CD4-positive, alpha-beta memory T cell (primary cell): ENCODE measurements around the gene ARHGAP40. TPM values are rescaled to one million over a fixed set of nuclear protein-coding genes. Genes with fewer than 3 reads are reported as not detected.

Source experiments
- CTCF ChIA-PET: fragments of 350-600 bp; sonication (Branson Sonifier 250); formaldehyde crosslinking; loops from one replicate; lab custom pipeline; 2021; ENCODE audit warnings: inconsistent platforms; ENCODE audit not compliant: partially characterized antibody; lab: Charles Lee
- POLR2A ChIA-PET: fragments of 350-600 bp; sonication (Branson Sonifier 250); formaldehyde crosslinking; loops from one replicate; lab custom pipeline; 2021; ENCODE audit not compliant: partially characterized antibody; lab: Charles Lee
- DNase-seq, 5 donors: peaks; one replicate each; pipeline versions ENCODE4 v3.0.0 to v3.0.0-alpha.2; 2020 to 2022; ENCODE audit warnings: mixed read lengths in 1 of 5
- H3K27ac ChIP-seq: one replicate; pipeline ENCODE4 v1.7.0; 2013; ENCODE audit warnings: low read depth, low read length
- H3K27me3 ChIP-seq: 2 replicates; pipeline ENCODE4 v1.7.0; 2013; ENCODE audit warnings: mild to moderate bottlenecking, low read length, moderate library complexity; ENCODE audit not compliant: insufficient read depth
- H3K36me3 ChIP-seq: 2 replicates; pipeline ENCODE4 v1.7.0; 2013; ENCODE audit warnings: mild to moderate bottlenecking, low read length, moderate library complexity; ENCODE audit not compliant: insufficient read depth
- H3K4me1 ChIP-seq: 2 replicates; pipeline ENCODE4 v1.7.0; 2013; ENCODE audit warnings: mild to moderate bottlenecking, low read length, moderate library complexity; ENCODE audit not compliant: insufficient read depth
- H3K4me3 ChIP-seq, 2 donors: one replicate each; pipeline ENCODE4 v1.7.0; 2013; ENCODE audit warnings: low read length in 2 of 2, mild to moderate bottlenecking in 1 of 2
- H3K9me3 ChIP-seq, 2 donors: one replicate each; pipeline ENCODE4 v1.7.0; 2013; ENCODE audit warnings: low read length in 2 of 2, control low read depth in 1 of 2; ENCODE audit not compliant: control insufficient read depth in 1 of 2
- H3K27ac Mint-ChIP-seq, 7 donors: one replicate each; pipeline ENCODE4 v1.8.0; 2020 to 2021; ENCODE audit warnings: mixed read lengths in 7 of 7, mild to moderate bottlenecking in 6 of 7, inconsistent platforms in 3 of 7, moderate library complexity in 3 of 7
- H3K27me3 Mint-ChIP-seq, 2 donors: one replicate each; pipeline ENCODE4 v1.8.0; 2020 to 2021; ENCODE audit warnings: mixed read lengths in 2 of 2
- H3K36me3 Mint-ChIP-seq, 2 donors: one replicate each; pipeline ENCODE4 v1.8.0; 2020 to 2021; ENCODE audit warnings: mixed read lengths in 2 of 2, inconsistent platforms in 1 of 2, mild to moderate bottlenecking in 1 of 2
- H3K4me1 Mint-ChIP-seq, 4 donors: one replicate each; pipeline ENCODE4 v1.8.0; 2020 to 2021; ENCODE audit warnings: mixed read lengths in 4 of 4, mild to moderate bottlenecking in 1 of 4
- H3K4me3 Mint-ChIP-seq, 8 donors: one replicate each; pipeline ENCODE4 v1.8.0; 2020 to 2021; ENCODE audit warnings: mixed read lengths in 8 of 8, mild to moderate bottlenecking in 7 of 8, moderate library complexity in 6 of 8, inconsistent platforms in 3 of 8
- H3K9me3 Mint-ChIP-seq, 8 donors: one replicate each; pipeline ENCODE4 v1.8.0; 2020 to 2021; ENCODE audit warnings: mixed read lengths in 8 of 8, mild to moderate bottlenecking in 5 of 8, inconsistent platforms in 3 of 8, moderate library complexity in 1 of 8
- intact Hi-C: fragments of 100-400 bp; cut with micrococcal nuclease; formaldehyde crosslinking; loops from one replicate; pipeline ENCODE4 v1.15.1; 2023
- polyA plus RNA-seq, 2 donors: library from polyadenylated mRNA; unstranded; fragments of 300-500 nt; fragmentation: Illumina TruSeq; gene quantifications; one replicate each; pipeline ENCODE4 v1.2.3, GENCODE V29; 2021
- total RNA-seq, 2 experiments: library from RNA; stranded (reverse); gene quantifications; one replicate each; pipeline ENCODE4 v1.2.3, GENCODE V29; 2021

The ARHGAP40 gene
- total and polyA plus RNA-seq, 4 experiments from 2014 or later: not detected

GRCh38 chr20:38645351-38645750 lies 43.7 kb downstream of the ARHGAP40 start:
- CTCF ChIA-PET: interaction anchor here (0.9 to 12.7 kb wide), 9 partner anchors 12 to 436 kb away, joined by 3 to 103 read pairs (median 5); partner anchors contain the start of genes ACTR5 and DHX35
- H3K9me3 Mint-ChIP-seq: peaks cover 0 to 1% (median 0%) of the 10 kb centered on the region in 8 donors
- H3K4me1 Mint-ChIP-seq: peaks cover 5 to 8% (median 7%) of the 10 kb centered on the region in 4 donors
- peaks cover 24 to 40% of the 10 kb centered on the region in 2 donors for H3K27me3 Mint-ChIP-seq
- peaks cover 11% of the 10 kb centered on the region for H3K4me1 ChIP-seq
- H3K4me3 Mint-ChIP-seq: no peak overlapping the region
- H3K4me3 ChIP-seq: no peak overlapping the region
- H3K9me3 ChIP-seq: no peaks in the 10 kb centered on the region
- H3K36me3 ChIP-seq: no peaks in the 10 kb centered on the region
- intact Hi-C loops: no loop called here
- no peak overlapping the region for H3K27ac ChIP-seq
- DNase-seq: no peak
- peaks cover 9% of the 10 kb centered on the region for H3K27me3 ChIP-seq
- H3K27ac Mint-ChIP-seq: no peak overlapping the region
- POLR2A ChIA-PET: no interaction called here
- H3K36me3 Mint-ChIP-seq: no peaks in the 10 kb centered on the region

GRCh38 chr20:38645980-38646858 lies 44.6 kb downstream of the ARHGAP40 start:
- Mint-ChIP-seq H3K27me3 (peaks cover 24 to 36% of the 10 kb centered on the region in 2 donors), H3K27ac (peak overlapping the region in 6 of 7 donors; percentile 52 to 88 (median 75)), H3K9me3 (peaks cover 0 to 1% (median 0%) of the 10 kb centered on the region in 8 donors), H3K36me3 (no peaks in the 10 kb centered on the region), H3K4me3 (peak overlapping the region; percentile 67 to 87 (median 82)), H3K4me1 (peaks cover 5 to 8% (median 7%) of the 10 kb centered on the region in 4 donors)
- Histone ChIP-seq H3K9me3 (no peaks in the 10 kb centered on the region), H3K27me3 (peaks cover 9% of the 10 kb centered on the region), H3K4me1 (peaks cover 11% of the 10 kb centered on the region), H3K36me3 (no peaks in the 10 kb centered on the region), H3K4me3 (peak overlapping the region in 1 of 2 donors; percentile 39), H3K27ac (no peak overlapping the region)
- POLR2A ChIA-PET: no interaction called here
- intact Hi-C loops: loop anchor here (1.0 to 2.0 kb wide), 7 partner anchors 85 to 402 kb away; partner anchors contain the start of gene DHX35
- CTCF ChIA-PET: interaction anchor here (0.9 to 12.7 kb wide), 11 partner anchors 12 to 436 kb away, joined by 3 to 103 read pairs (median 7); partner anchors contain the start of genes ACTR5 and DHX35
- DNase-seq: peak; percentile 84 to 91 (median 88)

- no peak overlapping the region for H3K4me3 Mint-ChIP-seq
- H3K27ac ChIP-seq: no peak overlapping the region
- peaks cover 5 to 8% (median 7%) of the 10 kb centered on the region in 4 donors for H3K4me1 Mint-ChIP-seq
- CTCF ChIA-PET: interaction anchor here (0.7 to 12.7 kb wide), 11 partner anchors 9 to 399 kb away, joined by 3 to 103 read pairs (median 3); partner anchors contain the start of genes ACTR5 and DHX35
- H3K36me3 ChIP-seq: no peaks in the 10 kb centered on the region
- no peaks in the 10 kb centered on the region for H3K9me3 ChIP-seq
- peaks cover 11% of the 10 kb centered on the region for H3K4me1 ChIP-seq
- H3K9me3 Mint-ChIP-seq: peaks cover 0 to 5% (median 0%) of the 10 kb centered on the region in 8 donors
- no peak overlapping the region for H3K4me3 ChIP-seq
- H3K27me3 ChIP-seq: peaks cover 9% of the 10 kb centered on the region
- no peak for DNase-seq
- no peak overlapping the region for H3K27ac Mint-ChIP-seq
- intact Hi-C loops: no loop called here
- no peaks in the 10 kb centered on the region for H3K36me3 Mint-ChIP-seq
- peaks cover 22 to 37% of the 10 kb centered on the region in 2 donors for H3K27me3 Mint-ChIP-seq
- POLR2A ChIA-PET: interaction anchor here (0.8 kb wide), 1 partner anchor 157 kb away, joined by 3 read pairs; no protein-coding TSS in a partner anchor
Observed at GRCh38 chr20:38649275-38649891, 47.8 kb downstream of the ARHGAP40 start.

- Histone ChIP-seq H3K9me3 (no peaks in the 10 kb centered on the region), H3K27ac (no peak overlapping the region), H3K4me1 (peaks cover 11% of the 10 kb centered on the region), H3K36me3 (no peaks in the 10 kb centered on the region), H3K27me3 (peaks cover 9% of the 10 kb centered on the region), H3K4me3 (no peak overlapping the region)
- no peak for DNase-seq
- H3K4me1 Mint-ChIP-seq: peaks cover 5 to 8% (median 7%) of the 10 kb centered on the region in 4 donors
- H3K9me3 Mint-ChIP-seq: peaks cover 0 to 5% (median 0%) of the 10 kb centered on the region in 8 donors
- no peak overlapping the region for H3K4me3 Mint-ChIP-seq
- H3K36me3 Mint-ChIP-seq: no peaks in the 10 kb centered on the region
- ChIA-PET CTCF (interaction anchor here (0.7 to 12.7 kb wide), 9 partner anchors 9 to 399 kb away, joined by 3 to 103 read pairs (median 3); partner anchors contain the start of genes ACTR5 and DHX35), POLR2A (interaction anchor here (0.8 kb wide), 1 partner anchor 157 kb away, joined by 3 read pairs; no protein-coding TSS in a partner anchor)
- intact Hi-C loops: no loop called here
- H3K27me3 Mint-ChIP-seq: peaks cover 16 to 37% of the 10 kb centered on the region in 2 donors
- no peak overlapping the region for H3K27ac Mint-ChIP-seq
Observed at GRCh38 chr20:38650010-38650409, 48.4 kb downstream of the ARHGAP40 start.

GRCh38 chr20:38651154-38651553 lies 49.5 kb downstream of the ARHGAP40 start:
- H3K4me1 ChIP-seq: peaks cover 7% of the 10 kb centered on the region
- no peak overlapping the region for H3K4me3 ChIP-seq
- H3K27me3 Mint-ChIP-seq: peaks cover 12 to 37% of the 10 kb centered on the region in 2 donors
- POLR2A ChIA-PET: no interaction called here
- no peak overlapping the region for H3K27ac ChIP-seq
- H3K36me3 ChIP-seq: no peaks in the 10 kb centered on the region
- no peaks in the 10 kb centered on the region for H3K9me3 ChIP-seq
- H3K4me3 Mint-ChIP-seq: no peak overlapping the region
- no peak for DNase-seq
- H3K9me3 Mint-ChIP-seq: peaks cover 0 to 5% (median 0%) of the 10 kb centered on the region in 8 donors
- H3K27me3 ChIP-seq: no peaks in the 10 kb centered on the region
- no peak overlapping the region for H3K27ac Mint-ChIP-seq
- peaks cover 5 to 8% (median 7%) of the 10 kb centered on the region in 4 donors for H3K4me1 Mint-ChIP-seq
- CTCF ChIA-PET: interaction anchor here (1.4 to 12.7 kb wide), 2 partner anchors 99 to 242 kb away, joined by 3 to 103 read pairs; partner anchors contain the start of gene ACTR5
- intact Hi-C loops: no loop called here
- H3K36me3 Mint-ChIP-seq: no peaks in the 10 kb centered on the region

- H3K36me3 Mint-ChIP-seq: no peaks in the 10 kb centered on the region
- H3K4me1 ChIP-seq: peaks cover 3% of the 10 kb centered on the region
- no peak overlapping the region for H3K27ac ChIP-seq
- no peaks in the 10 kb centered on the region for H3K9me3 ChIP-seq
- intact Hi-C loops: no loop called here
- H3K9me3 Mint-ChIP-seq: peaks cover 0 to 5% (median 0%) of the 10 kb centered on the region in 8 donors
- H3K27me3 ChIP-seq: no peaks in the 10 kb centered on the region
- no peak overlapping the region for H3K4me3 Mint-ChIP-seq
- no peaks in the 10 kb centered on the region for H3K36me3 ChIP-seq
- ChIA-PET POLR2A (no interaction called here), CTCF (interaction anchor here (12.7 kb wide), 1 partner anchor 99 kb away, joined by 103 read pairs; the partner anchor contains the start of gene ACTR5)
- H3K27me3 Mint-ChIP-seq: peaks cover 14 to 34% of the 10 kb centered on the region in 2 donors
- no peak for DNase-seq
- peaks cover 2 to 4% (median 3%) of the 10 kb centered on the region in 4 donors for H3K4me1 Mint-ChIP-seq
- no peak overlapping the region for H3K4me3 ChIP-seq
- no peak overlapping the region for H3K27ac Mint-ChIP-seq
Observed at GRCh38 chr20:38651562-38651961, 50.0 kb downstream of the ARHGAP40 start.
